ENCODE results near the gene PDE9A. TPM values are rescaled to one million over a fixed set of nuclear protein-coding genes. Genes with fewer than 3 reads are reported as not detected.
A peak's percentile ranks its signal among the peaks of the same experiment; 100 is the strongest.

The PDE9A gene
- total RNA-seq, 1 donor from 2014 or later = 17.5 TPM

GRCh38 chr21:42649122-42650032, 4.0 kb upstream of the PDE9A start:
- no peak for DNase-seq (ENCODE audit: low spot score)
- no peaks in the 10 kb centered on the region for H3K9me3 Mint-ChIP-seq
- H3K4me1 Mint-ChIP-seq (ENCODE audit: low read depth) = no peaks in the 10 kb centered on the region
- H3K36me3 Mint-ChIP-seq (ENCODE audit: low read depth) = no peaks in the 10 kb centered on the region
- H3K27ac Mint-ChIP-seq = no peak overlapping the region
- H3K27me3 Mint-ChIP-seq (ENCODE audit: low read depth) = peaks cover 20% of the 10 kb centered on the region
- intact Hi-C loops (cut with micrococcal nuclease) = loop anchor here (5.0 kb wide), 2 partner anchors 168 to 183 kb away; no protein-coding TSS in a partner anchor
- H3K4me3 Mint-ChIP-seq (ENCODE audit: low read depth) = no peak overlapping the region

GRCh38 chr21:42650033-42650370, 3.4 kb upstream of the PDE9A start:
- H3K4me3 Mint-ChIP-seq (ENCODE audit: low read depth) = no peak overlapping the region
- no peaks in the 10 kb centered on the region for H3K36me3 Mint-ChIP-seq (ENCODE audit: low read depth)
- H3K27ac Mint-ChIP-seq = no peak overlapping the region
- peaks cover 5% of the 10 kb centered on the region for H3K4me1 Mint-ChIP-seq (ENCODE audit: low read depth)
- intact Hi-C loops (cut with micrococcal nuclease) = loop anchor here (5.0 kb wide), 2 partner anchors 167 to 182 kb away; no protein-coding TSS in a partner anchor
- no peak for DNase-seq (ENCODE audit: low spot score)
- H3K9me3 Mint-ChIP-seq = no peaks in the 10 kb centered on the region
- peaks cover 23% of the 10 kb centered on the region for H3K27me3 Mint-ChIP-seq (ENCODE audit: low read depth)

- Mint-ChIP-seq H3K27me3 (ENCODE audit: low read depth) (peaks cover 26% of the 10 kb centered on the region), H3K4me3 (ENCODE audit: low read depth) (no peak overlapping the region), H3K27ac (no peak overlapping the region), H3K9me3 (no peaks in the 10 kb centered on the region), H3K4me1 (ENCODE audit: low read depth) (peaks cover 8% of the 10 kb centered on the region), H3K36me3 (ENCODE audit: low read depth) (no peaks in the 10 kb centered on the region)
- DNase-seq (ENCODE audit: low spot score) = no peak
- intact Hi-C loops (cut with micrococcal nuclease) = loop anchor here (5.0 kb wide), 2 partner anchors 167 to 182 kb away; no protein-coding TSS in a partner anchor
These were observed 2.7 kb upstream of the PDE9A start for GRCh38 chr21:42650441-42651421.

- DNase-seq (ENCODE audit: low spot score) = no peak
- peaks cover 29% of the 10 kb centered on the region for H3K27me3 Mint-ChIP-seq (ENCODE audit: low read depth)
- H3K36me3 Mint-ChIP-seq (ENCODE audit: low read depth) = no peaks in the 10 kb centered on the region
- H3K27ac Mint-ChIP-seq = no peak overlapping the region
- peak overlapping the region; percentile 77 for H3K4me3 Mint-ChIP-seq (ENCODE audit: low read depth)
- no peaks in the 10 kb centered on the region for H3K9me3 Mint-ChIP-seq
- intact Hi-C loops (cut with micrococcal nuclease) = loop anchor here (5.0 kb wide), 2 partner anchors 166 to 181 kb away; no protein-coding TSS in a partner anchor
- peaks cover 8% of the 10 kb centered on the region for H3K4me1 Mint-ChIP-seq (ENCODE audit: low read depth)
These were observed 1.7 kb upstream of the PDE9A start for GRCh38 chr21:42651515-42652401.

- Mint-ChIP-seq H3K27ac (peak overlapping the region; percentile 42), H3K4me3 (ENCODE audit: low read depth) (peak overlapping the region; percentile 77), H3K36me3 (ENCODE audit: low read depth) (no peaks in the 10 kb centered on the region), H3K4me1 (ENCODE audit: low read depth) (peaks cover 8% of the 10 kb centered on the region), H3K27me3 (ENCODE audit: low read depth) (peaks cover 29% of the 10 kb centered on the region), H3K9me3 (no peaks in the 10 kb centered on the region)
- intact Hi-C loops (cut with micrococcal nuclease) = loop anchor here (5.0 kb wide), 2 partner anchors 165 to 180 kb away; no protein-coding TSS in a partner anchor
- no peak for DNase-seq (ENCODE audit: low spot score)
These were observed 742 bp upstream of the PDE9A start for GRCh38 chr21:42652527-42653230.

- DNase-seq (ENCODE audit: low spot score) = no peak
- peak overlapping the region; percentile 61 for H3K4me3 Mint-ChIP-seq (ENCODE audit: low read depth)
- no peak overlapping the region for H3K27ac Mint-ChIP-seq
- H3K27me3 Mint-ChIP-seq (ENCODE audit: low read depth) = peaks cover 27% of the 10 kb centered on the region
- H3K4me1 Mint-ChIP-seq (ENCODE audit: low read depth) = peaks cover 8% of the 10 kb centered on the region
- no peaks in the 10 kb centered on the region for H3K9me3 Mint-ChIP-seq
- H3K36me3 Mint-ChIP-seq (ENCODE audit: low read depth) = no peaks in the 10 kb centered on the region
- intact Hi-C loops (cut with micrococcal nuclease) = loop anchor here (2.0 to 5.0 kb wide), 3 partner anchors 30 to 178 kb away; no protein-coding TSS in a partner anchor
These were observed 925 bp downstream of the PDE9A start for GRCh38 chr21:42654179-42654912.

DNA sequence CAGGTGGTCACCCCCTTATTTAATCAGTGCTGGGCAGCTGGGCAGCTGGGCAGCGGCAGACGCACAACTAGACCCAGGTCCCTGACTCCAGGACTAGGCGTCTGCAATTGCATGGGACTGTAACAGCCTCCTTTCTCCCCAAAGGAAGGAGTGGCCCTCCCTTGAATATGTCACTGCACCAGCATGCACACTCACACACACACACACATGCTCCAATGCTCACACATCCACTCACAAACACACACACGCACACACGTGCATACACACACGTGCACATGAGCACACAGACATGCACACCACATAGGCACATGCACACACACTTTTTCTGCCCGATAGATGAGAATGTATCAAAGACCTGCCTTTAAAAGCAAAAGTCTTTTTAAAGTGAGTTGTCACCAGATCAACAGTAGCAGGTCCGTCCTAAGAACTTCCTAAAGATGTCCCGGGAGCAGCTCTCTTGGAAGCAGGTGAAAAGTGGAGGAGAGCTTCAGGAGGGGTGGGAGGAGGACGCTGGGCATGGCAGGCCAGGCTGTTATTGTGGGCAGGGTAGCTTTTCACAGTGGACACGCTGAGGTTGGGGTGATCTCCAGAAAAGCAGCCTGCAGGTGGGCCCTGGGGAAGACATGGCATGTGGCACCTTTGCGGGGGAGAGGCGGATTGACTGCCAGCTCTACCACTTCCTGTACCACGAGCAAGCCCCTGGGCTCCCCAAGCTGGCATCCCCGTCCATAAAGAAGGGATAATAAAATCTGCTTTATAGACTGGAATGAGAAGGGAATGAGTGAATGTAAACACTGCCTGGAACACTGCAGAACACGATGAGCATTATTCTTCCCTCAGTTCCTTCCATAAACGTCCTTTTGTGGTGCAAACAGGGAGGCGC, 1.7 kb downstream of the PDE9A start:
- Mint-ChIP-seq H3K27me3 (ENCODE audit: low read depth) (peaks cover 27% of the 10 kb centered on the region), H3K36me3 (ENCODE audit: low read depth) (no peaks in the 10 kb centered on the region), H3K9me3 (no peaks in the 10 kb centered on the region), H3K4me1 (ENCODE audit: low read depth) (peaks cover 8% of the 10 kb centered on the region), H3K27ac (no peak overlapping the region), H3K4me3 (ENCODE audit: low read depth) (peak overlapping the region; percentile 61)
- intact Hi-C loops (cut with micrococcal nuclease) = loop anchor here (2.0 to 5.0 kb wide), 3 partner anchors 30 to 177 kb away; no protein-coding TSS in a partner anchor
- no peak for DNase-seq (ENCODE audit: low spot score)

DNA sequence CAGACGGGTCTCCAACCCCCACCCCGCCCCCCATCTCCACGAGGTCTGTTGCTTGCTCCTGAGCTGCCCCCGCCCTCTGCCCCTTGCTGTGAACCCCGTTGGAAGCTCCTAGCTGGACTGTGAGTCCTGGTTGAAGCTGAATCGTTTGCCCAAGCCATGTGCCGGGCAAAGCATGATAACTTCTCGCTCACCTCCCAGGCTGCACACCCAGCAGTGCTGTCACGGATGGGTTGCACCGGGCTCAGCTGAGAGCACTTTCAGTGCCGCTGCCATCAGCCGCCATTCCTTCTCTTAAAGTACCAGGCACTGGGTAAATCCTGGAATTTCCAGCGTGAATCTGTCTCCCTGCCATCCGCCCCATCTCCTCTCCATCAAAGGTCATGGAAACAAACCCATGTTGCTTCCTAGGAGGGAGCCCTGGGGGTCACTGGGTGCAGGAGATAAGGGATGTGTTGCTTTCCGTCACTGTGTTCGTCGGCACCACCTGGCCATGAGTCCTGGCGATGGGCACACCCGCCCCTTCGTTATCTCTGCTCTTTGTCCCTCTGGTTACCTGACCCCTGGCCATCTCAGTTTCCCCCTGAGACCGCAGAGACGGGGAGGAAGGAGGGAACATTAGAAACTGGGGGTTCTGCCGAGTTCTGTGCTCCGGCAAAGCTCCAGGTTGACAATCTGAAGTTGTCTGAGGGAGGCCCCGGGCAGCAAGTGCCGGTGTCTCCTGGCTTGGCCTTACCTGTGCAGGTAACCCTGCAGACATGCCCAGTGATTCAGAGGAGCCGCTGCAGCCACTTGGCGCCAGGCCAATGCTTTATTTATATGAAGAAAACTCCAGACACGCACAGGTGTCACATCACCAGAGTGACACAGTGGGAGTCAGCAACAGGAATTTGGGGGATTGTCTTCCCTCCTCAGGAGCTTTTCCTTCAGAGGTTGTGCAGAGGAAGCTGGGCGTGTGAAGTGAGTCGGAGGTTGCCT, 2.7 kb downstream of the PDE9A start:
- intact Hi-C loops (cut with micrococcal nuclease) = loop anchor here (2.0 kb wide), 1 partner anchor 29 kb away; no protein-coding TSS in a partner anchor
- peaks cover 27% of the 10 kb centered on the region for H3K27me3 Mint-ChIP-seq (ENCODE audit: low read depth)
- H3K4me3 Mint-ChIP-seq (ENCODE audit: low read depth) = peak overlapping the region; percentile 39

DNA sequence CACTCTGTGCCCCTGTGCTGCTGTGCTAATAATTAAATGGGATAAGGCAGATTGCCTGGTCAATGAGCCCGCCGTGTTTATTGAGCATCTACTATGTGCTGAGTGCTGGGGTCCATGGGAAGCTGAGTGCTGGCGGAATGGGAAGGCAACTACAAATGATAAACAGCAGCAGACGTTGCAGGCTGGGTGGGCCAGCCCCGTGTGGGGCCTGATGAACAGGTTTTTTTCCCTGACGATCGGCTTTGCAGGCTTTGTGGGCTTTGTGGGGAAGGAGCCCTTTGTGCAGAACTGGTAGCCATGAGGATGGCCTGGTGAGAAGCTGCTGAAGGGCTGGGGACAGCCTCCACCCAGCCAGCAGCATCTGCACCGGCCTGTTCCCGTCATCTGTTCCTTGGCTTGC, 3.5 kb downstream of the PDE9A start:
- intact Hi-C loops (cut with micrococcal nuclease) = no loop called here

More for the DNA sequence above, 2.7 kb downstream of the PDE9A start:
- no peak overlapping the region for H3K27ac Mint-ChIP-seq
- no peak for DNase-seq (ENCODE audit: low spot score)
- peaks cover 8% of the 10 kb centered on the region for H3K4me1 Mint-ChIP-seq (ENCODE audit: low read depth)
- H3K9me3 Mint-ChIP-seq = no peaks in the 10 kb centered on the region
- no peaks in the 10 kb centered on the region for H3K36me3 Mint-ChIP-seq (ENCODE audit: low read depth)

More for the DNA sequence above, 3.5 kb downstream of the PDE9A start:
- no peak for DNase-seq (ENCODE audit: low spot score)
- Mint-ChIP-seq H3K4me1 (ENCODE audit: low read depth) (peaks cover 8% of the 10 kb centered on the region), H3K27ac (no peak overlapping the region), H3K36me3 (ENCODE audit: low read depth) (no peaks in the 10 kb centered on the region), H3K9me3 (no peaks in the 10 kb centered on the region), H3K4me3 (ENCODE audit: low read depth) (no peak overlapping the region), H3K27me3 (ENCODE audit: low read depth) (peaks cover 21% of the 10 kb centered on the region)
